ENCODE results near the gene CDK19. TPM values are rescaled to one million over a fixed set of nuclear protein-coding genes. Genes with fewer than 3 reads are reported as not detected.
A peak's percentile ranks its signal among the peaks of the same experiment; 100 is the strongest.
"Not testable (repeated sequence)": the region's sequence is repeated elsewhere in the genome, so short reads cannot be mapped to it uniquely, and the experiment has no call there.

CDK19 gene
- total RNA-seq, 1 donor from 2014 or later = 11.0 TPM

GRCh38 chr6:110769923-110770322, 45.3 kb downstream of the CDK19 start:
- DNase-seq = no peak
- intact Hi-C loops (cut with micrococcal nuclease) = no loop called here
- ATAC-seq = no peak

- intact Hi-C loops (cut with micrococcal nuclease) = no loop called here
- no peak for ATAC-seq
- no peak for DNase-seq
Observed at GRCh38 chr6:110768057-110768456, 47.2 kb downstream of the CDK19 start.

- no peak for ATAC-seq
- intact Hi-C loops (cut with micrococcal nuclease) = no loop called here
- no peak for DNase-seq
Observed at GRCh38 chr6:110761371-110761770, 53.9 kb downstream of the CDK19 start.

GRCh38 chr6:110760589-110760988, 54.7 kb downstream of the CDK19 start:
- no peak for DNase-seq
- intact Hi-C loops (cut with micrococcal nuclease) = no loop called here
- no peak for ATAC-seq

GRCh38 chr6:110760098-110760497, 55.2 kb downstream of the CDK19 start:
- intact Hi-C loops (cut with micrococcal nuclease); DNase-seq; ATAC-seq: not testable (repeated sequence)

- no peak for DNase-seq
- ATAC-seq = no peak
- intact Hi-C loops (cut with micrococcal nuclease) = no loop called here
Observed at GRCh38 chr6:110757926-110758325, 57.3 kb downstream of the CDK19 start.

GRCh38 chr6:110756817-110757216, 58.5 kb downstream of the CDK19 start:
- no peak for ATAC-seq
- DNase-seq = no peak
- intact Hi-C loops (cut with micrococcal nuclease) = no loop called here

GRCh38 chr6:110755411-110755834, 59.8 kb downstream of the CDK19 start:
- ATAC-seq = no peak
- DNase-seq = no peak
- intact Hi-C loops (cut with micrococcal nuclease) = no loop called here

GRCh38 chr6:110753936-110754668, 61.2 kb downstream of the CDK19 start:
- intact Hi-C loops (cut with micrococcal nuclease); ATAC-seq: not testable (repeated sequence)

GRCh38 chr6:110748453-110748852, 66.8 kb downstream of the CDK19 start:
- ATAC-seq = no peak
- DNase-seq = no peak
- intact Hi-C loops (cut with micrococcal nuclease) = no loop called here

More at GRCh38 chr6:110753936-110754668, 61.2 kb downstream of the CDK19 start:
- DNase-seq = not testable (repeated sequence)

GRCh38 chr6:110746680-110747079, 68.6 kb downstream of the CDK19 start:
- intact Hi-C loops (cut with micrococcal nuclease) = no loop called here
- DNase-seq (no peak), ATAC-seq (no peak)

- no peak for DNase-seq
- intact Hi-C loops (cut with micrococcal nuclease) = no loop called here
- no peak for ATAC-seq
Observed at GRCh38 chr6:110744991-110745390, 70.3 kb downstream of the CDK19 start.

- DNase-seq; intact Hi-C loops (cut with micrococcal nuclease); ATAC-seq: not testable (repeated sequence)
Observed at GRCh38 chr6:110742552-110742951, 72.7 kb downstream of the CDK19 start.

GRCh38 chr6:110741517-110741916, 73.8 kb downstream of the CDK19 start:
- DNase-seq = no peak
- no peak for ATAC-seq
- intact Hi-C loops (cut with micrococcal nuclease) = no loop called here

- no peak for DNase-seq
- ATAC-seq = peak; percentile 70
- intact Hi-C loops (cut with micrococcal nuclease) = no loop called here
Observed at GRCh38 chr6:110738899-110739365, 76.3 kb downstream of the CDK19 start.

GRCh38 chr6:110735666-110736065, 79.6 kb downstream of the CDK19 start:
- DNase-seq = no peak

GRCh38 chr6:110731898-110732297, 83.4 kb downstream of the CDK19 start:
- intact Hi-C loops (cut with micrococcal nuclease) = no loop called here
- ATAC-seq (no peak), DNase-seq (no peak)

More at GRCh38 chr6:110735666-110736065, 79.6 kb downstream of the CDK19 start:
- intact Hi-C loops (cut with micrococcal nuclease) = no loop called here
- no peak for ATAC-seq

GRCh38 chr6:110731196-110731595, 84.1 kb downstream of the CDK19 start:
- intact Hi-C loops (cut with micrococcal nuclease) = no loop called here
- DNase-seq = no peak
- no peak for ATAC-seq

GRCh38 chr6:110728501-110728900, 86.8 kb downstream of the CDK19 start:
- intact Hi-C loops (cut with micrococcal nuclease) = no loop called here
- no peak for DNase-seq
- no peak for ATAC-seq

GRCh38 chr6:110723017-110723416, 92.3 kb downstream of the CDK19 start:
- ATAC-seq (no peak), DNase-seq (no peak)
- intact Hi-C loops (cut with micrococcal nuclease) = no loop called here

- DNase-seq (no peak), ATAC-seq (no peak)
- intact Hi-C loops (cut with micrococcal nuclease) = no loop called here
Observed at GRCh38 chr6:110720066-110720465, 95.2 kb downstream of the CDK19 start.
